ENCODE measurements around the gene SOS2. TPM values are rescaled to one million over a fixed set of nuclear protein-coding genes. Genes with fewer than 3 reads are reported as not detected.

Gene SOS2
- total and polyA plus RNA-seq, 2 donors (not counting 1 experiment from before 2014, with no cell fraction given): 16.1 to 23.8 TPM

- Histone ChIP-seq H2AFZ (ENCODE audit: low read length) (no peak overlapping the region), H3K36me3 (ENCODE audit: control insufficient read depth, insufficient read depth, low read length) (no peaks in the 10 kb centered on the region), H3K4me2 (ENCODE audit: extremely low read depth, insufficient read depth, low read length) (no peak overlapping the region), H3K9ac (ENCODE audit: insufficient read depth, low read length) (no peak overlapping the region), H3K79me2 (ENCODE audit: control insufficient read depth, insufficient read depth, low read length) (no peaks in the 10 kb centered on the region), H4K20me1 (ENCODE audit: control insufficient read depth, extremely low read depth, insufficient read depth, low read length) (no peaks in the 10 kb centered on the region), H3K4me1 (ENCODE audit: control insufficient read depth, extremely low read depth, insufficient read depth, low read length) (no peaks in the 10 kb centered on the region), H3K27ac (ENCODE audit: insufficient read depth, low read length) (no peak overlapping the region), H3K4me3 (replicated peaks in 1 of 4; ENCODE audit: control extremely low read depth in 1 of 4, insufficient read depth in 1 of 4, low read depth in 3 of 4, low read length in 4 of 4) (no peak overlapping the region), H3K27me3 (ENCODE audit: control insufficient read depth, insufficient read depth, low read length) (no peaks in the 10 kb centered on the region), H3K9me3 (ENCODE audit: control insufficient read depth, insufficient read depth, low read depth, low read length) (no peaks in the 10 kb centered on the region)
- no peak for DNase-seq (ENCODE audit: low read depth in 2 of 2)
- no peak for TF ChIP-seq CTCF (conservative IDR thresholded peaks at IDR 0.05 in 1 of 2, IDR thresholded peaks at IDR 0.05 in 1 of 2; ENCODE audit: low read depth in 1 of 2, low read length in 2 of 2)
- no peak for TF ChIP-seq EZH2 (IDR thresholded peaks at IDR 0.05; ENCODE audit: low read length, missing control alignments)
Measured at GRCh38 chr14:50093496-50093895, 137.9 kb downstream of the SOS2 start.

DNA sequence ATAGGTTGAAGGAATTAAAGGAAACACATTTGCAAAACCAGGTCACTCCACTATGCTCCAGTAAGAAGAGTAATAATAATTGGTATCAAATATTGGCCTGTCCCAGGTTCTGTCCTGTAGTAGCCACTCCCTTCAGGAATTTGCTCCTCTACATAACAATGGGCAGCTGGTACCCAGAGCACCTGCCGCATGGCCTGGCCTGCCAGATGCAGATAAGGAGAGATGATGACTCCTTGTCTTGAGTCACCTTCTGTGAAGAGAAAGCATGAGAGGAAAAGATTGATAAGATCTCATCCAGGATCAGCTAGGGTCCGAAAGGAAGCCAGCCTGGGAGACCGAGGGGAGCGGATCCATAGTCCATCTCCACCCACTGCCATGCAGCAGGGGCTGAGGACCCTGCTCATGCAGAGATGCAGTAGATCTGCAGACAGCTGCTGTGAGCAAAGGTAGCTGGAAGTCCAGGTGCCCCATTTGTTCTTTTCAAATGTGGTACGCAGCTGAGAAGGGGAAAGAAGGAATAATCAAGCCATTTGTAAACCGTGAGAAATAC is 139.3 kb downstream of the SOS2 start:
- H4K20me1 ChIP-seq (ENCODE audit: control insufficient read depth, extremely low read depth, insufficient read depth, low read length): no peaks in the 10 kb centered on the region
- H3K36me3 ChIP-seq (ENCODE audit: control insufficient read depth, insufficient read depth, low read length): no peaks in the 10 kb centered on the region
- H3K9ac ChIP-seq (ENCODE audit: insufficient read depth, low read length): no peak overlapping the region
- H3K4me1 ChIP-seq (ENCODE audit: control insufficient read depth, extremely low read depth, insufficient read depth, low read length): no peaks in the 10 kb centered on the region
- no peak overlapping the region for H3K4me2 ChIP-seq (ENCODE audit: extremely low read depth, insufficient read depth, low read length)
- no peaks in the 10 kb centered on the region for H3K27me3 ChIP-seq (ENCODE audit: control insufficient read depth, insufficient read depth, low read length)
- no peak overlapping the region for H2AFZ ChIP-seq (ENCODE audit: low read length)
- H3K9me3 ChIP-seq (ENCODE audit: control insufficient read depth, insufficient read depth, low read depth, low read length): no peaks in the 10 kb centered on the region
- no peak for DNase-seq (ENCODE audit: low read depth in 2 of 2)
- TF ChIP-seq EZH2 (IDR thresholded peaks at IDR 0.05; ENCODE audit: low read length, missing control alignments) (no peak), CTCF (conservative IDR thresholded peaks at IDR 0.05 in 1 of 2, IDR thresholded peaks at IDR 0.05 in 1 of 2; ENCODE audit: low read depth in 1 of 2, low read length in 2 of 2) (no peak)
- no peak overlapping the region for H3K4me3 ChIP-seq (replicated peaks in 1 of 4; ENCODE audit: control extremely low read depth in 1 of 4, insufficient read depth in 1 of 4, low read depth in 3 of 4, low read length in 4 of 4)
- no peaks in the 10 kb centered on the region for H3K79me2 ChIP-seq (ENCODE audit: control insufficient read depth, insufficient read depth, low read length)
- no peak overlapping the region for H3K27ac ChIP-seq (ENCODE audit: insufficient read depth, low read length)

- Histone ChIP-seq H2AFZ (ENCODE audit: low read length) (no peak overlapping the region), H3K4me2 (ENCODE audit: extremely low read depth, insufficient read depth, low read length) (no peak overlapping the region), H4K20me1 (ENCODE audit: control insufficient read depth, extremely low read depth, insufficient read depth, low read length) (no peaks in the 10 kb centered on the region), H3K79me2 (ENCODE audit: control insufficient read depth, insufficient read depth, low read length) (no peaks in the 10 kb centered on the region), H3K4me3 (replicated peaks in 1 of 4; ENCODE audit: control extremely low read depth in 1 of 4, insufficient read depth in 1 of 4, low read depth in 3 of 4, low read length in 4 of 4) (no peak overlapping the region), H3K9ac (ENCODE audit: insufficient read depth, low read length) (no peak overlapping the region), H3K36me3 (ENCODE audit: control insufficient read depth, insufficient read depth, low read length) (no peaks in the 10 kb centered on the region), H3K27ac (ENCODE audit: insufficient read depth, low read length) (no peak overlapping the region), H3K27me3 (ENCODE audit: control insufficient read depth, insufficient read depth, low read length) (no peaks in the 10 kb centered on the region), H3K9me3 (ENCODE audit: control insufficient read depth, insufficient read depth, low read depth, low read length) (no peaks in the 10 kb centered on the region), H3K4me1 (ENCODE audit: control insufficient read depth, extremely low read depth, insufficient read depth, low read length) (no peaks in the 10 kb centered on the region)
- DNase-seq (ENCODE audit: low read depth in 2 of 2): no peak
- no peak for TF ChIP-seq EZH2 (IDR thresholded peaks at IDR 0.05; ENCODE audit: low read length, missing control alignments)
- no peak for TF ChIP-seq CTCF (conservative IDR thresholded peaks at IDR 0.05 in 1 of 2, IDR thresholded peaks at IDR 0.05 in 1 of 2; ENCODE audit: low read depth in 1 of 2, low read length in 2 of 2)
Measured at GRCh38 chr14:50091240-50091913, 140.0 kb downstream of the SOS2 start.
